ENCODE results near the gene SBK2.

Gene SBK2

DNA sequence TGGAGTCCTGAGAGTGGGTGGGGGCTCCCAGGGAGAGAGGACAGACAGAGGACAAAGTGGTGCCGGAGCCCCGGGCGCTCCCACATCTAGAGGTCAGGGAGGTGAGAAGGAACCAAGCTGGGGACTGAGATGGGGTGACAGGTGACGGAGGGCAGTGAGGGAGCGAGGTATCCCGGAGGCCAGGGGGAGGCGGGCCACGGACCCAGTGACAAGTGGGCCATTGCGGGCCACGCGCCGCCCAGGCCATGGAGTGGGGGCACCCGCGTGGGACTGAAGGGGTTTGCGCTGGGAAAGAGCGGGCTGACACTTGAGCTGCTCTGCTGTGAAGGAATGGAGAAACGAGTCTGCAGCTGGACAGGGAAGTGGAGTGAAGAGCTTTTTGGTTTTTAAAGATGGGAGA is 57.9 kb downstream of the SBK2 start:
- Histone ChIP-seq H3K4me1 (ENCODE audit: control insufficient read depth in 1 of 2, insufficient read depth in 1 of 2, low read depth in 1 of 2, low read length in 1 of 2) (peaks cover 14 to 16% of the 10 kb centered on the region in 2 experiments), H3K27ac (no peak overlapping the region), H3K9me3 (no peaks in the 10 kb centered on the region), H3K4me3 (ENCODE audit: low read depth in 1 of 2, low read length in 1 of 2) (no peak overlapping the region), H3K36me3 (peaks cover 31% of the 10 kb centered on the region), H3K27me3 (peaks cover 5% of the 10 kb centered on the region)
- TF ChIP-seq, protein P1, sequence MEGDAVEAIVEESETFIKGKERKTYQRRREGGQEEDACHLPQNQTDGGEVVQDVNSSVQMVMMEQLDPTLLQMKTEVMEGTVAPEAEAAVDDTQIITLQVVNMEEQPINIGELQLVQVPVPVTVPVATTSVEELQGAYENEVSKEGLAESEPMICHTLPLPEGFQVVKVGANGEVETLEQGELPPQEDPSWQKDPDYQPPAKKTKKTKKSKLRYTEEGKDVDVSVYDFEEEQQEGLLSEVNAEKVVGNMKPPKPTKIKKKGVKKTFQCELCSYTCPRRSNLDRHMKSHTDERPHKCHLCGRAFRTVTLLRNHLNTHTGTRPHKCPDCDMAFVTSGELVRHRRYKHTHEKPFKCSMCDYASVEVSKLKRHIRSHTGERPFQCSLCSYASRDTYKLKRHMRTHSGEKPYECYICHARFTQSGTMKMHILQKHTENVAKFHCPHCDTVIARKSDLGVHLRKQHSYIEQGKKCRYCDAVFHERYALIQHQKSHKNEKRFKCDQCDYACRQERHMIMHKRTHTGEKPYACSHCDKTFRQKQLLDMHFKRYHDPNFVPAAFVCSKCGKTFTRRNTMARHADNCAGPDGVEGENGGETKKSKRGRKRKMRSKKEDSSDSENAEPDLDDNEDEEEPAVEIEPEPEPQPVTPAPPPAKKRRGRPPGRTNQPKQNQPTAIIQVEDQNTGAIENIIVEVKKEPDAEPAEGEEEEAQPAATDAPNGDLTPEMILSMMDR (IDR thresholded peaks at IDR 0.05): no peak
